ENCODE results near the gene TSPAN17.

- TF ChIP-seq, protein P1, sequence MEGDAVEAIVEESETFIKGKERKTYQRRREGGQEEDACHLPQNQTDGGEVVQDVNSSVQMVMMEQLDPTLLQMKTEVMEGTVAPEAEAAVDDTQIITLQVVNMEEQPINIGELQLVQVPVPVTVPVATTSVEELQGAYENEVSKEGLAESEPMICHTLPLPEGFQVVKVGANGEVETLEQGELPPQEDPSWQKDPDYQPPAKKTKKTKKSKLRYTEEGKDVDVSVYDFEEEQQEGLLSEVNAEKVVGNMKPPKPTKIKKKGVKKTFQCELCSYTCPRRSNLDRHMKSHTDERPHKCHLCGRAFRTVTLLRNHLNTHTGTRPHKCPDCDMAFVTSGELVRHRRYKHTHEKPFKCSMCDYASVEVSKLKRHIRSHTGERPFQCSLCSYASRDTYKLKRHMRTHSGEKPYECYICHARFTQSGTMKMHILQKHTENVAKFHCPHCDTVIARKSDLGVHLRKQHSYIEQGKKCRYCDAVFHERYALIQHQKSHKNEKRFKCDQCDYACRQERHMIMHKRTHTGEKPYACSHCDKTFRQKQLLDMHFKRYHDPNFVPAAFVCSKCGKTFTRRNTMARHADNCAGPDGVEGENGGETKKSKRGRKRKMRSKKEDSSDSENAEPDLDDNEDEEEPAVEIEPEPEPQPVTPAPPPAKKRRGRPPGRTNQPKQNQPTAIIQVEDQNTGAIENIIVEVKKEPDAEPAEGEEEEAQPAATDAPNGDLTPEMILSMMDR (IDR thresholded peaks at IDR 0.05), result no peak
- TF ChIP-seq POLR2A (IDR thresholded peaks at IDR 0.05), result no peak
These were observed 13.7 kb upstream of the TSPAN17 start for GRCh38 chr5:176633598-176633997.

All from esophagus squamous epithelium (tissue), 4 donors.